HL-60 (cell line): ENCODE results near the gene SEMA4A.

Experiments
- DNase-seq, 2 experiments: peaks; one replicate each; pipeline ENCODE4 v3.0.0-alpha.2; 2010 to 2020; ENCODE audit warnings: low read depth in 1 of 2, low spot score in 1 of 2
- H3K27ac ChIP-seq: fragments of 250-450 bp; sonication (Bioruptor Pico); replicated peaks from 2 replicates; pipeline ENCODE4 v1.5.1; 2020; ENCODE audit warnings: mild to moderate bottlenecking, moderate library complexity
- H3K27me3 ChIP-seq: fragments of 250-450 bp; sonication (Bioruptor Pico); 2 replicates; pipeline ENCODE4 v1.5.1; 2021; ENCODE audit warnings: mild to moderate bottlenecking, moderate library complexity; ENCODE audit not compliant: insufficient read depth, poor library complexity, severe bottlenecking
- H3K4me3 ChIP-seq: replicated peaks from 2 replicates; pipeline ENCODE4 v1.5.1; 2011; ENCODE audit warnings: mild to moderate bottlenecking, control low read depth, low read length; ENCODE audit not compliant: insufficient read depth
- CTCF ChIP-seq: IDR thresholded peaks from one replicate; pipeline ENCODE4 v1.5.1; 2011; ENCODE audit warnings: low read length, control low read depth, inconsistent platforms; ENCODE audit not compliant: insufficient read depth
- GABPA ChIP-seq: IDR thresholded peaks from 2 replicates; pipeline ENCODE4 v1.6.1; 2012; ENCODE audit warnings: low read depth
- POLR2AphosphoS5 ChIP-seq: IDR thresholded peaks from 2 replicates; pipeline ENCODE4 v1.6.1; 2012; ENCODE audit warnings: low read depth
- SPI1 ChIP-seq: IDR thresholded peaks from 2 replicates; pipeline ENCODE4 v1.6.1; 2012; ENCODE audit warnings: low read depth, mild to moderate bottlenecking, borderline replicate concordance
- TF ChIP-seq, protein P1 (sequence below): IDR thresholded peaks from 2 replicates; pipeline ENCODE4 v1.6.1; 2012; ENCODE audit warnings: low read depth; ENCODE audit not compliant: insufficient replicate concordance

Gene SEMA4A

GRCh38 chr1:156135930-156136871 lies 17.2 kb upstream of the SEMA4A start:
- H3K4me3 ChIP-seq, result no peak overlapping the region

DNA sequence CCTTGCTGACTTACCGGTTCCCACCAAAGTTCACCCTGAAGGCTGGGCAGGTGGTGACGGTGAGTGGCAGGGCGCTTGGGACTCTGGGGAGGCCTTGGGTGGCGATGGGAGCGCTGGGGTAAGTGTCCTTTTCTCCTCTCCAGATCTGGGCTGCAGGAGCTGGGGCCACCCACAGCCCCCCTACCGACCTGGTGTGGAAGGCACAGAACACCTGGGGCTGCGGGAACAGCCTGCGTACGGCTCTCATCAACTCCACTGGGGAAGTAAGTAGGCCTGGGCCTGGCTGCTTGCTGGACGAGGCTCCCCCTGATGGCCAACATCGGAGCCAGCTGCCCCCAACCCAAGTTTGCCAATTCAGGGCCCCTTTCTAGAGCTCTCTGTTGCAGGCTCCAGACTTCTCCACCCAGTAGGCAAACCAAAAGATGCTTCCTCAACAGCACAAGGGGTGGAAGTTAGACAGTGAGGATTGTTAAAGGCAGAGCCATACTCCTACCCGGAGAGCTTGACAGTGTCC lies 16.4 kb upstream of the SEMA4A start:
- TF ChIP-seq POLR2AphosphoS5 (no peak), CTCF (no peak), GABPA (no peak), SPI1 (no peak)
- TF ChIP-seq, protein P1, sequence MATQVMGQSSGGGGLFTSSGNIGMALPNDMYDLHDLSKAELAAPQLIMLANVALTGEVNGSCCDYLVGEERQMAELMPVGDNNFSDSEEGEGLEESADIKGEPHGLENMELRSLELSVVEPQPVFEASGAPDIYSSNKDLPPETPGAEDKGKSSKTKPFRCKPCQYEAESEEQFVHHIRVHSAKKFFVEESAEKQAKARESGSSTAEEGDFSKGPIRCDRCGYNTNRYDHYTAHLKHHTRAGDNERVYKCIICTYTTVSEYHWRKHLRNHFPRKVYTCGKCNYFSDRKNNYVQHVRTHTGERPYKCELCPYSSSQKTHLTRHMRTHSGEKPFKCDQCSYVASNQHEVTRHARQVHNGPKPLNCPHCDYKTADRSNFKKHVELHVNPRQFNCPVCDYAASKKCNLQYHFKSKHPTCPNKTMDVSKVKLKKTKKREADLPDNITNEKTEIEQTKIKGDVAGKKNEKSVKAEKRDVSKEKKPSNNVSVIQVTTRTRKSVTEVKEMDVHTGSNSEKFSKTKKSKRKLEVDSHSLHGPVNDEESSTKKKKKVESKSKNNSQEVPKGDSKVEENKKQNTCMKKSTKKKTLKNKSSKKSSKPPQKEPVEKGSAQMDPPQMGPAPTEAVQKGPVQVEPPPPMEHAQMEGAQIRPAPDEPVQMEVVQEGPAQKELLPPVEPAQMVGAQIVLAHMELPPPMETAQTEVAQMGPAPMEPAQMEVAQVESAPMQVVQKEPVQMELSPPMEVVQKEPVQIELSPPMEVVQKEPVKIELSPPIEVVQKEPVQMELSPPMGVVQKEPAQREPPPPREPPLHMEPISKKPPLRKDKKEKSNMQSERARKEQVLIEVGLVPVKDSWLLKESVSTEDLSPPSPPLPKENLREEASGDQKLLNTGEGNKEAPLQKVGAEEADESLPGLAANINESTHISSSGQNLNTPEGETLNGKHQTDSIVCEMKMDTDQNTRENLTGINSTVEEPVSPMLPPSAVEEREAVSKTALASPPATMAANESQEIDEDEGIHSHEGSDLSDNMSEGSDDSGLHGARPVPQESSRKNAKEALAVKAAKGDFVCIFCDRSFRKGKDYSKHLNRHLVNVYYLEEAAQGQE, result no peak
- no peaks in the 10 kb centered on the region for H3K27me3 ChIP-seq
- H3K4me3 ChIP-seq, result no peak overlapping the region
- no peak for DNase-seq
- no peak overlapping the region for H3K27ac ChIP-seq

More at GRCh38 chr1:156135930-156136871, 17.2 kb upstream of the SEMA4A start:
- H3K27ac ChIP-seq, result no peak overlapping the region
- no peak for TF ChIP-seq SPI1
- no peak for TF ChIP-seq GABPA
- TF ChIP-seq, protein P1, result no peak
- TF ChIP-seq CTCF, result no peak
- TF ChIP-seq POLR2AphosphoS5, result no peak
- no peak for DNase-seq
- no peaks in the 10 kb centered on the region for H3K27me3 ChIP-seq

DNA sequence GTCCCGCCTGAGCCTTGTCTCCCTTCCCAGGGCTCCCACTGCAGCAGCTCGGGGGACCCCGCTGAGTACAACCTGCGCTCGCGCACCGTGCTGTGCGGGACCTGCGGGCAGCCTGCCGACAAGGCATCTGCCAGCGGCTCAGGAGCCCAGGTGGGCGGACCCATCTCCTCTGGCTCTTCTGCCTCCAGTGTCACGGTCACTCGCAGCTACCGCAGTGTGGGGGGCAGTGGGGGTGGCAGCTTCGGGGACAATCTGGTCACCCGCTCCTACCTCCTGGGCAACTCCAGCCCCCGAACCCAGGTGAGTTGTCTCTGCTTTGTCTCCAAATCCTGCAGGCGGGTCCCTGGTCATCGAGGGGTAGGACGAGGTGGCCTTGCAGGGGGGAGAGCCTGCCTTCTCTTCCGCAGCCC lies 14.9 kb upstream of the SEMA4A start:
- TF ChIP-seq GABPA (no peak), SPI1 (no peak), POLR2AphosphoS5 (no peak), CTCF (no peak)
- TF ChIP-seq, protein P1, result no peak
- DNase-seq, result no peak
- Histone ChIP-seq H3K27ac (no peak overlapping the region), H3K27me3 (no peaks in the 10 kb centered on the region), H3K4me3 (no peak overlapping the region)
